Stimulated activated CD4-positive, alpha-beta T cell treated with anti-CD3 and anti-CD28 coated beads, Interleukin-15, amount 100 ng/mL, for 1 hour (primary cell): ENCODE results near the gene ATP10A.
"Not testable (repeated sequence)": the region's sequence is repeated elsewhere in the genome, so short reads cannot be mapped to it uniquely, and the experiment has no call there.

Source experiments
- DNase-seq, 2 donors: peaks; one replicate each; pipeline ENCODE4 v3.0.0-alpha.2; 2020; ENCODE audit warnings: low read depth in 1 of 2, low spot score in 1 of 2

The ATP10A gene

DNA sequence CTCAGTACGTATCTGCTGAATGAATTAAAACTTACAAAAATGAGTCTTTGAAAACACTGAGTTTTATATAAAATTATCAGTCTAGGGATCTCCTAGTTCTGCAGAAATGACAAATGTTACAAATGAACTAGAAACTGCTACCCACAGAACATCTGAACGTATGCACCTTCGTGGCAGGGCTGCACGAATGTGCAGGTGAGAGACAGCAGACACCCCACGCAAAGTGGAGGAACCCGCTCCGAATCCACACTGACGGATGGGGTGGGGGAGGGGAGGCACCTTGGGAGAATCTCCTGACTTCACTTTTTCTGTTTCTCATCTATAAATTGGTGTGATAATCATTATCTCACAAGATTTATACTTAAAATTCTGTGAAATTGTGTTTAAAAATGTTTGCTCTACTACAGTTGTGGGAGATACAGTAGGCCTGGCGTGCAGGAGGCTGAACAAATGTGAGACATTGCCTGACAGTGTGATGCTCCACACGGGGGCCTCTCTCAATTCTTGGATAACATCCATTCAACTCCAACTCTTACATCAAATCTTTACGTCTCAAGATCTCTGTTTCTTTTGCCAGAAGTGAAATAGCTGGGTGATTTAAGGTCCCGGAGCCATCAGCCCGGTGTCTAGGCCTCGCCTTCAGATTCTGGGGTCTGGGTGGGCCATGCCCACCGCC, 86.9 kb downstream of the ATP10A start:
- DNase-seq: no peak

DNA sequence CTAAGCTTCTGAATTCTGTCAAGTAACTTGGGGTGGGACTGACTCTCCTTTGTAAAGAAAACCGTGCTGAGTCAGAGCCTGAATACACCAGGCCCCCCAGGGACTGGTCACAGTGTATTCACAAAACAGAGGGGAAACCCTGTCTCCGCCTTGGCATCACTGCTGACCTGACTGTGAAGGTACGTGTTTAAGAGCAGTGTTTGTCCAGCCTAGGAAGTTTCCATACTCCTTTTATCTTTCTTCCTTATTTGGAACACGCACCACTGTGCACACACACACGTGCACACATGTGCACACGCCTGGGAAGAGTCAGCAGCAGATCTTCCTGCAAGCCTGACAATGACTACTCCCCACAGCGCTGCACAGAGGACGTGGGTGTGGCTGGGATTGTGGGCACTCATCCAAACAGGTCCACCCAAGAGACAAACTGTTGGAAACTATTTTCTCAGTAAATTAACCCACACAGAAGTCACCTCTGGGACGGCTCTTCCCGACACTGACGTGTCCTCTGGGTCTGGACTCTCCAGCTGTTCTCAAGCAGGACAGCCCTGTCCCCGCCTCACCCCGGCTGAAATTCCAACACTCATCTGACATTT, 87.7 kb downstream of the ATP10A start:
- no peak for DNase-seq

DNA sequence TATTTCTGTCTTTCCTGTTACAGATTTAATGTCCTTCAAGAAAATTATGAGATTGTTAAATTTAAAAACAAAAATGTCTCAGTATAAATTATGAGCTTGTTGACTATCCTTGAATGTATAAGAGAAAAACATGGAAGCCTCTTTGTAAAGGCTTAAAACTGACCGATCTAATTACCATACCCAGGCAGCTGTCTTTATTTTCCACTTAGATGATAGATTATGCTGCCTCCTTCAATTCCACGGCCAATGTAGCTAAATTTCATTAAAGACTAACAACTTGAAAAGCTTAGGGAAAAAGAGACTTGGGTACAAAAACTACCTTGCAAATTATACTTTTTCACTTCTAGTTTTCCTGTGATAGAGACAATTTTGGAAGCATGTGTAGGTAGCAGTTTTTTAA, 88.3 kb downstream of the ATP10A start:
- DNase-seq: no peak

DNA sequence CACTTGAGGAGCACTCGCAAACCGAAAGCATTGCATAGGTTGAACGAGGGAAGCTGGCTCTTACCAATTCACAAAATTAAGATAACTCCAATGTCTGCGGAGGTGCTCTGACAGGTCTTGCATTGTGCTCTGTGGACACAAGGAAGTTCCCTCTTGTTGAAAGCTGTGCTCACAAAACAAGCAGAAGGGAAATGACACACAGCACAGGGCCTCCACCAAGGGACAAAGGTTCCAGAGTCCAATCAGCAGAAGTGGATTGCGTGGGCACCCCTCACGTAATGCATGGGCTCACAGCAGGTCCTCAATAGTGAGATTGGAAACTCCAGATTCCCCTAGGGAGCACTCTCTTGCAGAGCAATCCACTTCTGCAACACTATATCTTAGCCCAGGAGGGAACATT, 89.9 kb downstream of the ATP10A start:
- DNase-seq: no peak

DNA sequence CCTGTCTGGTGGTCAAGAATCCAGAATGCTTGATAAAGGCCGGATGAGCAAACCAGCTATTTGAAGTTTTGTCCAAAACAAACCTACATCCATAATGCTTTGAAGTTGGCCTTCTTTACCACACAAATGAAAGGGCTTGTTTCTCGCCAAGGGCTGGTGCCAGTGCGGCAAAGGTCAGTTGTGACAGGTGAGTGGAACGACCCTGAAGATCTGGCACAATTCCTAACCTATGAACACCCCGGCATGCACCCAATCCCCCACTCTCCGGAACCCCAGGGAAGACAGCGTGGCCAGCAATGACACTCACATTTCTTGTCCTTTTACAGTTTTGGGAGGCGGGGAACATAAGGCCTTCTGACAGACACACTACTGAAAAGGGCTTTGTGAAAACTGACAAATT, 90.6 kb downstream of the ATP10A start:
- DNase-seq: no peak

DNA sequence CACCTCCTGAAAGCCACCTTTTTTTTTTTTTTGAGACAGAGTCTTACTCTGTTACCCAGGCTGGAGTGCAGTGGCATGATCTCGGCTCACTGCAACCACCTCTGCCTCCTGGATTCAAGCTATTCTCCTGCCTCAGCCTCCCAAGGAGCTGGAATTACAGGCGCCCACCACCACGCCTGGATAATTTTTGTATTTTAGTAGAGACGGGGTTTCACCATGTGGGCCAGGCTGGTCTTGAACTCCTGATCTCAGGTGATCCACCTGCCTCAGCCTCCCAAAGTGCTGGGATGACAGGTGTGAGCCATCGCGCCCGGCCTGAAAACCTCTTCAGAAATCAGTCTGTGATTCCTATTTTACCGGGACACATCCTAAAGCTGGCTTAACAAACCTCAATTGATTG, 91.4 kb downstream of the ATP10A start:
- DNase-seq: not testable (repeated sequence)

DNA sequence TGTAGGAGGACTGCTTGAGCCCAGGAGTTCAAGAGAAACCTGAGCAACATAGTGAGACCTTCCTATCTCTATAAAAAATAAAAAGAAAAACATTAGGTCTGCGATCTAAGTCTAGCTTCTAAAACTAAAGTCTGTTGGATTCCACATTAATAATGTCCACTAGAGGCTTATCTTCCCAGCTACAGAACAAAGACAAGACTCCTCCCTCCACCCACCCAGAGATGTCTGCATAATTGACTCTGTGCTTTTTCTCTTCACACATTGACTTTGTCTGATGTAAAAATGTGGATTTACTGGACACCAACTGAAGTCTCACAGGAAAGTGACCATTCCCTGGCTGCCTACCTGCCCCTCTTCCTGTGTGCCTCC, 91.8 kb downstream of the ATP10A start:
- no peak for DNase-seq

DNA sequence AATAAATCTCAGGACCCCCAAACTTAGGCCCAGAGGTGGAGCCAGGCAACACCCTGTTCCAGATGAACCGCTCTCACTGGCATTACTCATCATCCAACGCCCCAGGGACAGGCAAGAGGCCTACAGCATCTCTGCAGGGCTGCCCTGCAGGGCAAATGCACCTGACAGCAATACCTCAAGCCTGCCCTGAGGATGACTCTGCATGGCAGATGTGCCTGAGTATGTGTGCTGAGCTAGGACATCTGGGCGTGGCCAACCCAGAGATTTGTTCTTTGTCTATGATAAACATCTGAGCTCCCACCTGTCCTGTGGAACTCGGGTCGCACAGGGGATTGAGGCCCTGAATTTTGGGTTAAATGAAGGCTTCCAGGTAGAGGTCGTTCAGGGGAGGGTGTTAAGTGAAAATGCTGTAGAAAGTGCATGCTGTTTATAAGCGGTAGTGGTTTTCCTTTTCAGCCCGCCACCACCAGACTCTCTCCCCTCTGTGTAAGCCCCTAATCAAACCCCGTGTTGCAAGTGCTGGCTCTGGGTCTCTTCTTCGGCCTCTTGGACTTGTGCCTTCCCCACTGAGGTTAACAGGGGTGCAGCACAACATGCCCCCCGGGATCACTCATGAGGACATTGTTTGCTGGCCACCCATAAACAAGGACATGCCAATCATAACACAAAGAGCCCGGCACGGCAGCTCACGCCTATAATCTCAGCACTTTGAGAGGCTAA, 92.3 kb downstream of the ATP10A start:
- no peak for DNase-seq

DNA sequence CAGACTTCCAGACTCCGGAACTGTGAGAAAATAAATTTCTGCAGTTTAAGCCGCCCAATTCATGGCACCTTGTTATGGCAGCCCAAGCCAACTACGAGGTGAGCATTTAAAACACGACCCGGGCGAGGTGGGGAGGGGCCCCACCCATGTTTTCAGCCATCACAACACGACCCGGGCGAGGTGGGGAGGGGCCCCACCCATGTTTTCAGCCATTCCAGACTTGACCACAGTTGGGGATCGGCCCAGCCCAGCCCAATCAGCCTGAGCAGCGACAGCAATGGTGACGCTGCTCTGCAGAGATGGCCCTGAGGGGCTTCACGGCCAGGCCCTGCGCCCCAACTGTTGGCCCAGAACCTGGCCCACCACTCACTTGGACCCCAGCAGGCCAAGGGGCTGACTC, 93.1 kb downstream of the ATP10A start:
- DNase-seq: no peak

DNA sequence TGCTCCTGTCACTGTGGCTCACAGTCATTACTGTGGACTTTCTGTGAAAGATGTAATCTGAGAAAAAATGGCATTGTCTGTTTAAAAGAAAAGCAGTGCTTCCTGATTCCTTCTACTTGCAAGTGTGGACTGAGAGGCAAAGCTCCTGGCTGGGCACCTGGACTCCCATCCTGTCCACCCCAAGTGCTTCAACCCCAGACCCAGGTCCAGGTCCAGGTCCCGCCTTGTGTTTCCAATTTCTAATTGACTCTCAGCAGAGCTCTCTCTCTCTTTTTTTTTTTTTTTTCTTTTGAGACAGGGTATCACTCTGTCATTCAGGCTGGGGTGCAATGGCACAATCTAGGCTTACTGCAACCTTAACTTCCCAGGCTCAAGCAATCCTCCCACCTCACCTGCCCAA, 94.9 kb downstream of the ATP10A start:
- no peak for DNase-seq

DNA sequence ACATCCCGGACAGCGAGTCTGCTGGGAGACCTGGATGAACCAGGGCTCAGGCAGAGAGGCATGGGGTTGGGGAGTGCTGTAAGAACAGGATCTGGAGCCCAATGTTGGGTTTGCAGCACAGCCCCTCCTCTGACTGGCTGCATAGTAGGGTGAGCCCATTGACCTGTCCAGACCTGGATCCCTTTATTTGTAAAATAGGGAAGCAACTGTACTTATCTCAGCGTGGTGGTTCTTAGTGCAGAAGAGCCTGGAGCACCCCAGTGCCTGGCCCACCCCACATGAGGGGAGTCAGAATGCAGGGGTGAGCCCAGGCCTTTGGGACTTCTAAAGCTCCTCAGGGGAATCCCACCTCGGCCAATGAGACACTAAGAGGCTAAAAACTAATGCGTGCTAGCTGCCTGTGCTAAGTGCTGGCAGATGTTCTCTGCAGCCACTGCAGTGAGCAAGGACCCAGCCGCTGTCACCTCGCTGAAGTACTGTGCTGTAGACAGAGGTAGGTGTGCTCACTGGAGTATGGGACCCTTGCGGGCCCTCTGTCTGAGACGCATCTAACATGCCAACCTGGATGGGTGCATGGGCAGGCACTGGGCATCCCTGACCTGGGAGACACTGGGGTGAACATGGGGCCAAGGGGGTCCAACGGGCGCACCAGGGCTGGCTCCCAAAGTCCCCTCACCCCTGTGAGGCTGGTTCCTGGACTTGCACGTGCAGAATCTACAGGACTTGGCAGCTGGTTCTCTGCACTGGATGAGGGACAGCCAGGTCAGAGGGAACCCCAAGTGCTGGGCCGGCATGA, 95.6 kb downstream of the ATP10A start:
- no peak for DNase-seq

DNA sequence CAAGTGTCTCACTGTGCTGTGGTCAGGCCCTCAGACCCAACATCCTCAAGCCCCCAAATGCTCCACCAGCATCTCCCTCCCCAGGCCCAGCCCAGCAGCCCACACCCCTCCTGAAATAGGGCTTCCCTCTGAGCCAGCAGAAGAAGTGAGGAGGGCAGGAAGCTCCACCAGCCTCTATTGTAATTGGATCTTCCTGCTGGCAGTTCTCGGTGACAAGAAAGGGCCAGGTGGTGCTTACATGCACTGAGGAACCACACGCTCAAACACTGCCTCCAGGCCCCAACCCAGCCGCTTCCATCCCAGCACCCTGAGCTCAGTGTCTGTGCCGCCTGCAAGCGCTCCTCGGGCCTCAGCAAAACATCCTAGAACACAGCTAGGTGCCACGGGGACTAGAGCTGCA, 96.7 kb downstream of the ATP10A start:
- DNase-seq: no peak

DNA sequence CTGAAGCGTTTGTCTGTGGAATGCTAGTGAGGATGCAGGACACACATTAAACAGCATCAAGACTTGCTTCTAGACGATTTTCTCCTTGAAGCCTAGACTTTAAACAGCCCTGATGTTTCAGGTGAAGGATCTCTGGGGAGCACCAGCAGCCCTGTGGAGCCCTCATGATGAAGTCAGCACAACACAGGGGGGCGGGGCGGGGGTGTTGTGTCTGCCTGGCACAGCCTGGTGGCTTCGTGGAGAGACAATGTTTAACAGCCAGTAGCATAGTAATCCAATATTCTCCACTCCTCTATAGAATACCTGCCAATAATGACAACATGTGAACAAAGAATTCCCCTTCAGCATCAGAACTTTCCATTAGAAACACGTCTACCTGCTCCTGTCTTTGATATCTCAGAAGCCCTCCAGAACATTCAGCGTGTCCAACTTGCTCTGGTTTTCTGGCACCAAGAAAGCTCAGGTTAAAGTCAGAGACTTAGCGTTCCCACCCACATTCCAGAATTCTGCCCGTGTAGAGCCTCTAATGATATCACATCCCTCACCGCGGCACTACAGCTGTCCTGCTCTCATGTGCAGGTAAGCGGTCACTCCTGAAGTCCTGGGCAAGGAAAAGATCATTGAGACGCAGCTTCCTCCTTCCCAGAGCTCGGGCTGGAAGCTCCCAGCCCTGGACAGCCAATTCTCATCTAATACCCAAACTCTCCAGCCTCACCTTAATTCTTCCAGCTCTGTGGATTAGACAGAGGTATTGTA, 98.0 kb downstream of the ATP10A start:
- no peak for DNase-seq

DNA sequence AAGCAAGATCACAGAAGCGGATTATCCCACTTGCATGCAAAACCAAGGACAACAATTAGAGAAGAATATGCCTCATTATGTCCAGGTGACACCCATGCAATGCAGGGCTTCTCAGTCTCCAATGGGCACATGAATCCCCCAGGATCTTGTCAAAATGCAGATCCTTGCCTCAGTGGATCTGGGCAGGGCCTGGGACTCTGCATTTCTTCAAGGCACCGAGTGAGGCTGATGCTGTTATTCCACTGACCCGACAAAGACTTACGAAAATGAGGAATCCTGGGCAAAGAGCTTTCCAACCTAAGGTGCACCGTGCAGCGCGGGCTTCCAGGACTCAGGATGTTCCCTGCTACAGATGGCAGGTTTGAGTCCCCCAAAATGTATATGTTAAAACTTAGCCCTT, 99.2 kb downstream of the ATP10A start:
- no peak for DNase-seq

DNA sequence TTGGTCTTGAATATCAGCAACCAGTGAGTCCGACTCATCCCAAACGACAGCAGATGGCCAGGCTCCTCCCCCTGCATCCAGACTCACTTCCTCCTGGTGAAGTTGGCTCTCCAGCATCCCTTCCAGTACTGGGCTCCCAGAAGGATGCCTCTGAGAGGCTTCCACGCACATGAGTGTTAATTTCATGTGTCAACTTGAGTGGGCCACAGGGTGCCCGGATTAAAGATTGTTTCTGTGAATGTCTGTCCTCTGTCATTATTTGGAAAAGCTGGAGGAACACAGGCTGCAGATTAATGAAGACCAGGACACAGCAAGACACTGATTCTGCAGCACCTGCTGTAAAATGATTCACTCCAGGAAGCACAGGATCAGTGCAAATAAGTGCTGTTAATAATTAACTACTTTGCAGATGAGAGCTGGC, 99.8 kb downstream of the ATP10A start:
- no peak for DNase-seq

DNA sequence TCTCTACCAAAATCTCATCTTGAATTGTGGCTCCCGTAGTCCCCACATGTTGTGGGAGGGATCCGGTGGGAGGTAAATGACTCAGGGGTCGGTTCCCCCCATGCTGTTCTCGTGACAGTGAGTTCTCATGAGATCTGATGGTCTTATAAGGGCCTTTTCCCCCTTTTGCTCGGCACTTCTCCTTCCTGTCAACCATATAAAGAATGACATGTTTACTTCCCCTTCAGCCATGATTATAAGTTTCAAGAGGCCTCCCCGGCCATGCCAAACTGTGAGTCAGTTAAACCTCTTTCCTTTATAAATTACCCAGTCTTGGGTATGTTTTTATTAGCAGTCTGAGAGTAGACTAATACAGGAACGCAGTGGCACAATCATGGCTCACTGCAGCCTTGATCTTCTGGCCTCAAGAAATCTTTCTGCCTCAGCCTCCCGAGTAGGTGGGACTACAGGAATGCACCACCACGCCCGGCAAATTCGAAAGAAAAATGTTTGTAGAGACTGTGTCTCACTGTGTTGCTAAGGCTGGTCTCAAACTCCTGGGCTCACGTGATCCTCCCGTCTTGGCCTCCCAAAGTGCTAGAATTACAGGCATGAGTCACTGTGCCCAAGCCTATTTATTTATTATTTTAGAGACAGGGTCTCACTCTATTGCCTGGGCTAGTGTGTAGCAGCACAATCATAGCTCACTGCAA, 101.0 kb downstream of the ATP10A start:
- no peak for DNase-seq

DNA sequence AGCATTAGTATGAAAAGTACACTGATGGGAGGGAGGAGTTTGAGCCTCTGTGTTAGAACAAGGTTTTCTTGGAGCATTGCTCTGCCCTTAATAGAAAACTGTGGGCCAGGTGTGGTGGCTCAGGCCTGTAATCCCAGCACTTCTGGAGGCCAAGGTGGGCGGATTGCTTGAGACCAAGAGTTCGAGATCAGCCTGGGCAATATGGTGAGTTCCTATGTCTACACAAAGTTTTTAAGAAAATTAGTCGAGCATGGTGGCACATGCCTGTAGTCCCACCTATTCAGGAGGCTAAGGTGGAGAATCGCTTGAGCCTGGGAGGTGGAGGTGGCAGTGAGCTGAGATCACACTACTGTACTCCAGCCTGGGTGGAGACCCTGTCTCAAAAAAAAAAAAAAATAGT, 103.7 kb downstream of the ATP10A start:
- DNase-seq: no peak

DNA sequence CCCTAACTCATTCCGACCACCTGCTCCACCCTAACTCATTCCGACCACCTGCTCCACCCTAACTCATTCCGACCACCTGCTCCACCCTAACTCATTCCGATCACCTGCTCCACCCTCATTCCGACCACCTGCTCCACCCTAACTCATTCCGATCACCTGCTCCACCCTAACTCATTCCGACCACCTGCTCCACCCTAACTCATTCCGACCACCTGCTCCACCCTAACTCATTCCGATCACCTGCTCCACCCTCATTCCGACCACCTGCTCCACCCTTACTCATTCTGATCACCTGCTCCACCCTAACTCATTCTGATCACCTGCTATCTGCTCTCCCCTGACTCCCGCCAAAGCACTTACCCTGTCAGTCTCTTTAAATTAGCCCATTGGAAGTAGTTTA, 104.5 kb downstream of the ATP10A start:
- DNase-seq: not testable (repeated sequence)

DNA sequence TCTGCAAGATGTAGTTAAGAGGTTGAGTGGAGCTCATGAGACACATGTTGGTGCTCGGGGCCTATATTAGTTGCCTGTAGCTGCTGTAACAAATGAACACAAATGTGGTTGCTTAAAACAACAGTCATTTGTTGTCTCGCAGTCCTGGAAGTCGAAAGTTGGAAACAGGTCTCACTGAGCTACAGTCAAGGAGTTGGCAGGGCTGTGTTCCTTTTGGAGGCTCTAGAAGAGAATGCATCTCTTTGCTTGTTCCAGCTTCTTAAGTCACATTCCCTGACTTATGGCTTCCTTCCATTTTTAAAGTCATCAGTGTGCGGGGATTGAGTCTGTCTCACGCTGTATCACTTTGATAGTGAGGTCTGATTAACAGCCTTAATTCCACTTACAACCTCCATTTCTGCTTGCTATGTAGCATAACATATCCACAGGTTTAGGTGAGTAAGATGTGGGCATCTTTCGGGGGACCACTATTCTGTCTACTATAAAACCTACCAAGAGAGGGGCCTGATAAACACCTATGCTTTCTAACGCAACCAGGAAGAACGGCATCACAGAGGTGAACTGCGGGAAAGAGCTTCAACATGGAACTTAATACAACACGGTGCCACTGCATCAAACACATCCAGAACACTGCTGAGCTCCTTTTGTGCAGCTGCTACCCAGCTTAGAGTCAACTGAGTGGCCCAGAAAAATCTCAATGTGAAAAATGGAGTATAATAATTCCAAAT, 119.4 kb downstream of the ATP10A start:
- DNase-seq: no peak
